ENCODE data around the gene ESR2.
"Not testable (repeated sequence)": the region's sequence is repeated elsewhere in the genome, so short reads cannot be mapped to it uniquely, and the experiment has no call there.

The ESR2 gene

GRCh38 chr14:64196056-64196455 lies 98.1 kb downstream of the ESR2 start:
- no peak for DNase-seq

- no peak for DNase-seq
Measured at GRCh38 chr14:64195199-64195598, 99.0 kb downstream of the ESR2 start.

- DNase-seq: no peak
Measured at GRCh38 chr14:64194404-64194803, 99.8 kb downstream of the ESR2 start.

GRCh38 chr14:64193821-64194220 lies 100.3 kb downstream of the ESR2 start:
- DNase-seq: no peak

GRCh38 chr14:64191756-64192155 lies 102.4 kb downstream of the ESR2 start:
- DNase-seq: no peak

GRCh38 chr14:64190974-64191502 lies 103.1 kb downstream of the ESR2 start:
- no peak for DNase-seq

- DNase-seq: no peak
Measured at GRCh38 chr14:64187331-64187730, 106.8 kb downstream of the ESR2 start.

GRCh38 chr14:64186231-64187129 lies 107.7 kb downstream of the ESR2 start:
- DNase-seq: no peak

- peak; percentile 50 for DNase-seq
Measured at GRCh38 chr14:64185184-64185583, 109.0 kb downstream of the ESR2 start.

GRCh38 chr14:64184103-64184729 lies 110.0 kb downstream of the ESR2 start:
- DNase-seq: no peak

GRCh38 chr14:64182908-64183307 lies 111.3 kb downstream of the ESR2 start:
- DNase-seq: not testable (repeated sequence)

- DNase-seq: no peak
Measured at GRCh38 chr14:64178814-64179213, 115.4 kb downstream of the ESR2 start.

GRCh38 chr14:64176330-64176729 lies 117.8 kb downstream of the ESR2 start:
- no peak for DNase-seq

GRCh38 chr14:64174922-64175782 lies 119.0 kb downstream of the ESR2 start:
- DNase-seq: no peak

GRCh38 chr14:64170181-64170580 lies 124.0 kb downstream of the ESR2 start:
- DNase-seq: no peak

GRCh38 chr14:64159588-64159987 lies 134.6 kb downstream of the ESR2 start:
- no peak for DNase-seq

- DNase-seq: no peak
Measured at GRCh38 chr14:64158608-64159007, 135.6 kb downstream of the ESR2 start.

- no peak for DNase-seq
Measured at GRCh38 chr14:64149921-64150320, 144.2 kb downstream of the ESR2 start.

- no peak for DNase-seq
Measured at GRCh38 chr14:64147126-64147790, 146.9 kb downstream of the ESR2 start.

GRCh38 chr14:64137657-64138290 lies 156.4 kb downstream of the ESR2 start:
- no peak for DNase-seq

- DNase-seq: no peak
Measured at GRCh38 chr14:64126548-64126947, 167.6 kb downstream of the ESR2 start.

GRCh38 chr14:64125270-64125669 lies 168.9 kb downstream of the ESR2 start:
- DNase-seq: no peak

All from NCI-H2171 treated with DMSO at 0.1 percent for 48 hours (cell line).